ENCODE measurements around the gene LRMDA. TPM values are rescaled to one million over a fixed set of nuclear protein-coding genes. Genes with fewer than 3 reads are reported as not detected.

The LRMDA gene
- total and polyA plus RNA-seq, 2 donors from 2014 or later = 23.2 to 48.6 TPM

DNA sequence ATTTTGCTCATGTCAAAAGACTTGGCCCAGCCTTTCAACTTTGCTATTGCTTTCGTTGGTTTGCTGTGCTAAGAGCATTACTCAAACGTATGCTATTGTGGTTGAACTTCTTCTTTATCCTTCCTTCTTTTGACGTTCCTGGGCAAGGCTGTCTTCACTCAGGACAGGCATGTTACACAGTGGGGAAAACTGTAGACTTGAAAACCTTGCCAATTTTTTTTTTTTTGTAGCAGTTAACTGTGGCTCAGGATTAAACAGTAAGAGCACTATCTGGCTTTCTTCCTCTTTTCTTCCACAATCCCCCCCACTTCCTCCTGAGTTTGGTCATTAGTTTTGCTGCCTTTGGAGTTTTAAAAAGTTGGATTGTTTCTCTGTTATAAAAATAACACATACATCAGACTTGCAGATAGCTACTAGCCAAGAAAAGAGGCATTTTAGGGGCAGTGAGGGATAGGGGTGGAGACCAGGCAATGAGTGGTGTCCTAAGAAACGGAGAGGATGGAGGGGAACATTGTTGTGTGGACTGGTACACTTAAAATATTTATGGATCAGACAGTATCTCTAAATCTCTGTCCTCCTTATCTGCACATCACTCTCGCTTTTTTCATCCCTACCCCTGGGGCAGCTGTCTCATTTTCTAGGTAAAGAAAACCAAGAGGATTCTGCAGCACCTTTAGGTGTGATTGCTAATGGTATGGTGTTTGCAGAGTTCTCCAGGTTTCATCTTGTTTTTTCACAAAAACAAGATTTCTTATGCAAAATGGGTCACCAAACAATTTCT is 181.7 kb downstream of the LRMDA start:
- H3K4me1 ChIP-seq (ENCODE audit: control insufficient read depth in 2 of 3, insufficient read depth in 2 of 3, low read depth in 1 of 3, low read length in 3 of 3) = peaks cover 0 to 9% (median 8%) of the 10 kb centered on the region in 3 donors
- H3K36me3 ChIP-seq (ENCODE audit: control insufficient read depth in 2 of 3, insufficient read depth in 3 of 3, low read length in 3 of 3) = no peaks in the 10 kb centered on the region
- intact Hi-C loops (cut with DNase I) = no loop called here
- H3K9me3 ChIP-seq (ENCODE audit: control insufficient read depth in 2 of 3, insufficient read depth in 1 of 3, low read length in 3 of 3) = no peaks in the 10 kb centered on the region
- no peak overlapping the region for H3K9ac ChIP-seq (ENCODE audit: low read length in 3 of 3)
- TF ChIP-seq, protein P1, sequence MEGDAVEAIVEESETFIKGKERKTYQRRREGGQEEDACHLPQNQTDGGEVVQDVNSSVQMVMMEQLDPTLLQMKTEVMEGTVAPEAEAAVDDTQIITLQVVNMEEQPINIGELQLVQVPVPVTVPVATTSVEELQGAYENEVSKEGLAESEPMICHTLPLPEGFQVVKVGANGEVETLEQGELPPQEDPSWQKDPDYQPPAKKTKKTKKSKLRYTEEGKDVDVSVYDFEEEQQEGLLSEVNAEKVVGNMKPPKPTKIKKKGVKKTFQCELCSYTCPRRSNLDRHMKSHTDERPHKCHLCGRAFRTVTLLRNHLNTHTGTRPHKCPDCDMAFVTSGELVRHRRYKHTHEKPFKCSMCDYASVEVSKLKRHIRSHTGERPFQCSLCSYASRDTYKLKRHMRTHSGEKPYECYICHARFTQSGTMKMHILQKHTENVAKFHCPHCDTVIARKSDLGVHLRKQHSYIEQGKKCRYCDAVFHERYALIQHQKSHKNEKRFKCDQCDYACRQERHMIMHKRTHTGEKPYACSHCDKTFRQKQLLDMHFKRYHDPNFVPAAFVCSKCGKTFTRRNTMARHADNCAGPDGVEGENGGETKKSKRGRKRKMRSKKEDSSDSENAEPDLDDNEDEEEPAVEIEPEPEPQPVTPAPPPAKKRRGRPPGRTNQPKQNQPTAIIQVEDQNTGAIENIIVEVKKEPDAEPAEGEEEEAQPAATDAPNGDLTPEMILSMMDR (IDR thresholded peaks at IDR 0.05; ENCODE audit: borderline replicate concordance, extremely low read depth, insufficient read depth) = no peak
- H3K4me3 ChIP-seq (ENCODE audit: low read length in 3 of 3) = no peak overlapping the region
- peak overlapping the region in 1 of 2 donors; percentile 2 for H3K27ac ChIP-seq (ENCODE audit: low read depth in 2 of 2, low read length in 2 of 2)
- DNase-seq = peak in 2 of 5 donors; percentile 50 to 78
- no peak for FAIRE-seq
- no peaks in the 10 kb centered on the region for H3K27me3 ChIP-seq (ENCODE audit: control insufficient read depth, insufficient read depth, low read length)

DNA sequence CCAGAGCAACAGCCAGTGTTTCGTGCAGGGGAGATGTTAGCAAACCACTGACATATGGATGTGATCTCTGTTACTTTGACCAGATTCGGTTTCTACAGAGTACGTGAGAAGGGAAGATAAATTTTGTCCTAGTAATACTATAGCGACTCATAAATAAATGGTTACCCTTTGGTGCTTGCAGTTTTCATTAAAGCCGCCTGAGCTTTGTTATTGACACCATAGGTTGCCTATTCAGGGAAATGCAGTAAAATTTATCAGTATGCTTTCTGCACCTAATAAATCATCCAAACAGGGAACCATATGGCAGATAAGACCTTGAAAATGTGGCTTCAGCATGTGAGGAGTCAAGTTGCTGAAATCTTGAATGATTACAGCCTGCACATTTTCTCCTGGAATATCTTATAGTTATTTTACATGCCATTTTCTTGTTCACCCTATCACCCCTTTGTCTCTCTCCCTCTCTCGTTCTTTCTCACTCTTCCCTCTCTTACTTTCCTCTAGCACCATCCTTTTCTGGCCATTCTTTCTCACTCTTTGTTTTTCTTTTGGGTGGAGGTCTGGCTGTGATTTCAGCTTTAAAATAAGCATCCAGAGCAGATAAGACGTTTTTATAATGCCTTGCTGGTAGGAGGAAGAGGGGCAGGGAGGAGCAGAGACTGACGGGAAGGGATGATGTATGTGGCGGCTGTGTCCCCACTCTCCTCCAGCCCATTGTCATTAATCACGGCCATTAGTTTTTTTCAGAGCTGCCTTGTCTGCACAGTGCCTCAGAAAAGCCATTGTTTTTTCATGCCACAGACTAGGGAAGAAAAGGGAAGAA is 182.5 kb downstream of the LRMDA start:
- FAIRE-seq = no peak
- Histone ChIP-seq H3K27me3 (ENCODE audit: control insufficient read depth, insufficient read depth, low read length) (no peaks in the 10 kb centered on the region), H3K9ac (ENCODE audit: low read length in 3 of 3) (no peak overlapping the region), H3K27ac (ENCODE audit: low read depth in 2 of 2, low read length in 2 of 2) (no peak overlapping the region), H3K9me3 (ENCODE audit: control insufficient read depth in 2 of 3, insufficient read depth in 1 of 3, low read length in 3 of 3) (no peaks in the 10 kb centered on the region), H3K4me1 (ENCODE audit: control insufficient read depth in 2 of 3, insufficient read depth in 2 of 3, low read depth in 1 of 3, low read length in 3 of 3) (peaks cover 0 to 9% (median 8%) of the 10 kb centered on the region in 3 donors), H3K36me3 (ENCODE audit: control insufficient read depth in 2 of 3, insufficient read depth in 3 of 3, low read length in 3 of 3) (no peaks in the 10 kb centered on the region), H3K4me3 (ENCODE audit: low read length in 3 of 3) (no peak overlapping the region)
- TF ChIP-seq, protein P1 (IDR thresholded peaks at IDR 0.05; ENCODE audit: borderline replicate concordance, extremely low read depth, insufficient read depth) = no peak
- DNase-seq = peak in 3 of 5 donors; percentile 80 to 90 (median 90)
- intact Hi-C loops (cut with DNase I) = no loop called here

DNA sequence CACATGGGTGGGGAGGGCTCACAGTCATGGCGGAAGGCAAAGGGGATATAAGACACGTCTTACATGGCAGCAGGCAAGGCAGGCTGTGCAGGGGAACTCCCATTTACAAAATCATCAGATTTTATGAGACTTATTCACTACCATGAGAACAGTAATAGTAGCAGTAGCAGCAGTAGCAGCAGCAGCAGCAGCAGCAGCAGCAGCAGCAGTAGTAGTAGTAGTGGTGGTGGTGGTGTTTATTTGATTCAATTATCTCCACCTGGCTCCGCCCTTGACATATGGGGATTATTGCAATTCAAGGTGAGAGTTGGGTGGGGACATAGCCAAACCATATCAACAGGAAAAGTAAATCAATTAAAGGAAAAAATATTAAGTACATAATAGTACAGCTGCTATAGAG is 184.7 kb downstream of the LRMDA start:
- no peaks in the 10 kb centered on the region for H3K36me3 ChIP-seq (ENCODE audit: control insufficient read depth in 2 of 3, insufficient read depth in 3 of 3, low read length in 3 of 3)
- FAIRE-seq = no peak
- TF ChIP-seq, protein P1 (IDR thresholded peaks at IDR 0.05; ENCODE audit: borderline replicate concordance, extremely low read depth, insufficient read depth) = no peak

More for the DNA sequence above, 184.7 kb downstream of the LRMDA start:
- Histone ChIP-seq H3K27me3 (ENCODE audit: control insufficient read depth, insufficient read depth, low read length) (no peaks in the 10 kb centered on the region), H3K9me3 (ENCODE audit: control insufficient read depth in 2 of 3, insufficient read depth in 1 of 3, low read length in 3 of 3) (no peaks in the 10 kb centered on the region), H3K9ac (ENCODE audit: low read length in 3 of 3) (no peak overlapping the region), H3K4me1 (ENCODE audit: control insufficient read depth in 2 of 3, insufficient read depth in 2 of 3, low read depth in 1 of 3, low read length in 3 of 3) (peaks cover 0 to 9% (median 8%) of the 10 kb centered on the region in 3 donors), H3K4me3 (ENCODE audit: low read length in 3 of 3) (no peak overlapping the region), H3K27ac (ENCODE audit: low read depth in 2 of 2, low read length in 2 of 2) (no peak overlapping the region)
- intact Hi-C loops (cut with DNase I) = no loop called here
- DNase-seq = no peak
